IPS-NIHi7 (cell line): ENCODE measurements around the gene ANKRD40CL.

ENCODE experiments used
- DNase-seq: peaks from one replicate; pipeline ENCODE4 v3.0.0; 2012; ENCODE audit warnings: mixed read lengths; ENCODE audit errors: extremely low spot score

ANKRD40CL gene

DNA sequence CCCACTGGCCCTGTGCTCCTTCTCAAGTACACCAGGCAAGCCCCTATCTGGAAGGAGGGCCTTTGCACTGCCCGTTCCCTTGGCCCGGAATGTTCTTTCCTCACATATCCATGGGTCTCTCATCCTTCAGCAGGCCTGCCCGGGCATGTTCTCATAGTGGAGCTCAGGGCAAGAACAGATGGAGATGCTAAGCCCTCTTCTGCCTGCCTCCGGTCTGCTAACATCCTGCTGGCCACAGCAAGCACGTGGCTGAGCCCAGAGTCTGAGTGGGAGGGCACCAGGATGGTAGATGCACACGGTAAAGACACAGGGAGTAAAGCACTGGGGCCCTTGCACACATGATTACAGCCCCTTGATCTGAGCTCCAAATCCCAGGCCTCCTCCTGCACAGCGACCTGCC, 19.8 kb upstream of the ANKRD40CL start:
- DNase-seq = no peak

DNA sequence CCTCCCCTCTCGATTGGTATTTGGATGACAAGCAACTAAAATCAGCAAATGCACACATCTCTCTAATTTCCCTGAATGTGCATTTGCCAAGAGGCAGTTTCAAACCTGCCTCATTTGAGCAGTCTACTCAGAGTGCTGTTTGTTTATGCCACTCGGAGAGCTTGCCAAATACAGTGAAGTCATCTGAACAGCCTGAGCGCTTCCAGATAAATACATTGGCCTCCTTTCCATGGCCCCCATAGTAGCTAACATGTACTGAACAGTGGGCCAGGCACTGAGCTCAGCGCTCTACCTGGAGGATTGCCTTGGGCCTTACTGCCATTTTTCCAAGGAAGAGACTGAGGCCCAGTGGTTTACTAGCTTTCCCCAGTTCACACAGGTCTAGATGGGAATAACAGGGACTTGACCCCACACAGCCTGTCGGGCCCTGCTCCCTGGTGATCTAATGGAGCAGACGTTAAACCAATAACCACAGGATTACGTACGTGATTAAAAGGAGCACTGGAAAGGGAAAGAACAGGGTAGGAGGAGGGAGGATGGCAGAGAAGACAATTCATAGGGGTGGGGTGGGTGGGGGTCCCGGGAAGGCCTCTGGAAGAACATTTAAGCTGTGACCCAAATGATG, 18.7 kb upstream of the ANKRD40CL start:
- DNase-seq = peak; percentile 4

DNA sequence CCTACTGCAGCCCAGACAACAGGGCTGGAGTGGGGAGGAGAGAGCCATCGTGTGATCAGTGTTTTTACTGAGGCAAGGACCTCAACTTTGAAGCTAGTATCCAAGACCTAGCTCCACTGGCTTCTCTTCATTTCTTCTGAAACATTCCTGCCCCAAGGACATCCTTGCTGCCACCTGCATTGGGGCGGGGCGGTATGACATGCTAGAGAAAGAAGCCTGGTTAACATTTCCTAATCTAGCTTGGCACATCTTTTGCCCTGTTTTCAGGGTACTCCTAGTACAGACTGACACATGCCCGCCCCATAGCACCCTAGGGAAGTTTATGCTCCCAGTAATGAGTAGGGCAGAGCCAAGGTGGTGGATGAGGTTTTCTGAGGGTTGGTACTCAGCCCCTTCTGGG, 17.8 kb upstream of the ANKRD40CL start:
- no peak for DNase-seq

DNA sequence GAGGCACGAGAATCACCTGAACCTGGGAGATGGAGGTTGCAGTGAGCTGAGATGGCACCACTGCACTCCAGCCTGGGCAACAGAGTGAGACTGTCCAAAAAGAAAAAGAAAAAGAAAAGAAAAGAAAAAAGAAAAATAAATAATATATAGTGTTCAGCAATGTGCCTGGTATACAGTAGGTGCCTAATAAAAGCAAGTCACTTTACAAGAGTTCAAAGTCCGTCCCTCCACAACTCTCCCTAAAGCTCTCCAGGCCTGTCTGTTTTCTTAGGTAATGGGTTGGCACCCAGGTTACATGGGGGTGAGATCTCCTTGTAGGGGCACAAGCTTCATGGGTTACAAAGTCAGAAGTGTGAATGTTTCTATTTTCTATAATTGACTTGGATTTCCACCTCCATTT, 16.6 kb upstream of the ANKRD40CL start:
- no peak for DNase-seq

DNA sequence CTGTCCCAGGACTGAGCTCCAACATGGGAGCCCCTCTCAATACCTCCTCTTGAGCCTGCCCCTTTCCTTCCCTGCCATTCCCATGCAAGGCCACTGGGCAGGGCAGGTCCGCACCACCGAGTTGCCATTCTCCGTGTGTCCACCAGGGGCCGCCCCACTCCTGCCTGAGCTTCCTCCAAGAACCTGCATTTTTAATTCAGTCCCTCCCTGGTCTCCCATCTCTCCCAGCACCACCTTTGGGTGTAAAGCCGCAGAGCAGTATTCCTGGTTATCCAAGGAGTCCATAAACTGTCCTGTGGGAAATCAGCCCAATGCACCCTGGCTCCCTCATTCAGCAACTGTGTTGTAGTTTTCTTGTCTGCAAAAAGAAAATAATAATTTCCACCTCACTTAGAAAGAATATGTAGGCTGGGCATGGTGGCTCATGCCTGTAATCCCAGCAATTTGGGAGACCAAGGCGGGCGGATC, 15.9 kb upstream of the ANKRD40CL start:
- peak; percentile 98 for DNase-seq

DNA sequence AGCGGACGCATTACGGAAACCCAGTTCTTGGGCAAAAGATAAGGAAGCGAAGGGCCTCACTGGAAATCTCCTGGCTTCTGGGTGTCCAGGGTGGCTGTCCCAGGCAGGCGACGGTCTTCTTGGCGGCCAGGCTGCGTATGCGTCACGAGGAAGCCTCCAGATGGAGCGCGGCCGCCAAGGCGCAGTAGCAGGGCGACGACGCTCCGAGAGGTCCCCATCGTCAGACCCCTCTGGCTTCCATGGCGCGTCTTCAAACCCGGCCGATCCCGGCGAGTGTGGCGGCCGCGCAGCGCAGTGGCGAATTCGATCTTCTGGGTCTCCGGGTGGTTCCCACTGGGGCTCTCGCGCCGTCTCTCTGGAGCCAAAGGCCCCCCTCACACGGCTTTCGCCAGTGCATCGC, 13.8 kb upstream of the ANKRD40CL start:
- no peak for DNase-seq

DNA sequence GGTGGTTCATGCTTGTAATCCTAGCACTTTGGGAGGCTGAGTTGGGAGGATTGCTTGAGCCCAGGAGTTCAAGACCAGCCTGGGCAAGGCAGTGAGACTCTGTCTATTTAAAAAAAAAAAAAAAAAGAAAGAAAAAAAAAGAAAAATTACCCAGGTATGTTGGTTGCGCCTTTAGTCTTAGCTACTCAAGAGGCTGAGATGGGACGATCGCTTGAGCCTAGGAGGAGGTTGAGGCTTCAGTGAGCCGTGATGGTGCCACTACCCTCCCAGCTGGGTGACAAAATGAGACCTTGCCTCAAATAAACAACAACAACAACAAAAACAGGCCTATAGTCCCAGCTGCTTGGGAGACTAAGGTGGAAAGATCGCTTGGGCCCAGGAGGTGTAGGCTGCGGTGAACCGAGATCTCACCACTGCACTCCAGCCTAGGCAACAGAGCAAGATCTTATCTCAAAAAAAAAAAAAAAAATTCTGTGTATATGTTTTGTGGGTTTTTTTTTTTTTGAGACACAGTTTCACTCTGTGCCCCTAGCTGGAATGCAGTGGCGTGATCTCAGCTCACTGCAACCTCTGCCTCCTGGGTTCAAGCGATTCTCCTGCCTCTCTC, 12.5 kb upstream of the ANKRD40CL start:
- DNase-seq = no peak

DNA sequence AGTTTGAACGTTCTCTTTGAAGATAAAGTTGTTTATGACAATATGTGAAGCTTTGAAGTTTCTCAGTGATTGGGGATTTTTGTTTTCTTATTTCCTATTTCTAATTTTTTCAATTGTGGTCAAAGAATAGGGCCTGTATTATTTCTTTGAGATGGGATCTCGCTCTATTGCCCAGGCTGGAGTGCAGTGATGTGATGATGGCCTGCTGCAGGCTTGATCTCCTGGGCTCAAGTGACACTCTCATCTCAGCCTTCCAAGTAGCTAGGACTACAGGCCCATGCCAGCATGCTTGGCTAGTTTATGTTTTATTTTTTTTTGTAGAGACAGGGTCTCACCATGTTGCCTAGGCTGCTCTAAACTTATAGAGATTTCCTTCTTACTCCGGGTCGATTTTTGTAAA, 11.7 kb upstream of the ANKRD40CL start:
- no peak for DNase-seq

DNA sequence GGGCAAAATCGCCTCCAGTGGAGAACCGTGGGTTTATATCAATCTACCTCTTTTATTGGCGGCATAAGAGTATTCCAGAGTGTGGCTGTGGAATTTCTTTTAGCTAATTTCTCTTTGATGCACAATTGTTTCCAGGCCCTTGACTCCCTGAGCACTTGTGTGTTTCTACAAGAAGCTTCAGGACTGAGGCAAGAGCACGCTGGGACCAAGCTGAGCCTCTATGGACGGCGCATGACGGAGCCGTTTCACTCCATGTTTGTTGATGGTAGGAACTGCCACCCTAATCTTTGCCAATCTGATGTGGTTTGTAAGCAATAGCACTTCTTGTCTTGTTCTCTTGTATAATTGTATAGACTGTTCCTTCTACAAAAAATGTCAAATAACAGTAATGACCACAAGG, 11.2 kb upstream of the ANKRD40CL start:
- DNase-seq = no peak

DNA sequence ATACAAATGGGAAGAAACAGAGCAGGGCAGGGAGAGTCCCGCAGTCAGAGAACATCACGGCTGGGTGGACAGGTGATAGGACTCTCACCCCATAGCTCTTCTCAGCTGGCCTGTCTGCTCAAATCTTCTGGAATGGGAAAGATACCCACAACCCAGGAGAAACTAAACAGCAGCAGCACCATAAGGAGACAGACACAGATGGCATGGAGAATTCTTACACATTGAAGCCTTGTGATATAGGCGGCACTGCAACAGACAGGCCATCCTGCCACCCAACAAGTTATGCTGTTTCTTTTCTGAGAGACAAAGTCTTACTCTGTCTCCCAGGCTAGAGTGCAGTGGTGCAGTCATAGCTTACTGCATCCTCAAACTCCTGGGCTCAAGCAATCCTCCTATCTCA, 8.6 kb upstream of the ANKRD40CL start:
- no peak for DNase-seq

DNA sequence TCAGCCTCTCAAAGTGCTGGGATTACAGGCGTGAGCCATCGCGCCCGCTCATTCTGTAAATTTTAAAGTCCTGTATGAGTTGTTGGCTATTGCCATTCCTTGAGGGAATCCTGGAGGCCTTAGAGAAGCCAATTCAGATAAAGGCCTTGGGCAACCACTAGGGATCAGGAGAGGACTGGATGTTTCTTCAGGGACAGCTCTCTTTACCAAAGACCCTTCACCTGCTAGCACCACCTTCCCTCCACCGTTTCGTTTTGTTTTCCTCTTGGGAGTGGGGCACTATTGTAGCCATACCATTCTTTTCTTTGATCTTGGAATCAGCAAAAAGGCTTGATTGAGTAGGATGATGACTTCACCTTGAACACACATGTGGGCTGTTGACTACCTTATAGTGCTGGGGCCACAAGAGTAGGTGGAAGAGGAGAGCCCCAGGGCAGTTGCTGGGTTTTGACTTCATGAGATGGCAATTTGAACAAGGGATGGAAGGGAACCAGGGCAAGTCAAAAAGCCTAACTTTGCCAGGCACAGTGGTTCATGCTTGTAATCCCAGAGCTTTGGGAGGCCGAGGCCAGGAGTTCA, 7.0 kb upstream of the ANKRD40CL start:
- peak; percentile 46 for DNase-seq

DNA sequence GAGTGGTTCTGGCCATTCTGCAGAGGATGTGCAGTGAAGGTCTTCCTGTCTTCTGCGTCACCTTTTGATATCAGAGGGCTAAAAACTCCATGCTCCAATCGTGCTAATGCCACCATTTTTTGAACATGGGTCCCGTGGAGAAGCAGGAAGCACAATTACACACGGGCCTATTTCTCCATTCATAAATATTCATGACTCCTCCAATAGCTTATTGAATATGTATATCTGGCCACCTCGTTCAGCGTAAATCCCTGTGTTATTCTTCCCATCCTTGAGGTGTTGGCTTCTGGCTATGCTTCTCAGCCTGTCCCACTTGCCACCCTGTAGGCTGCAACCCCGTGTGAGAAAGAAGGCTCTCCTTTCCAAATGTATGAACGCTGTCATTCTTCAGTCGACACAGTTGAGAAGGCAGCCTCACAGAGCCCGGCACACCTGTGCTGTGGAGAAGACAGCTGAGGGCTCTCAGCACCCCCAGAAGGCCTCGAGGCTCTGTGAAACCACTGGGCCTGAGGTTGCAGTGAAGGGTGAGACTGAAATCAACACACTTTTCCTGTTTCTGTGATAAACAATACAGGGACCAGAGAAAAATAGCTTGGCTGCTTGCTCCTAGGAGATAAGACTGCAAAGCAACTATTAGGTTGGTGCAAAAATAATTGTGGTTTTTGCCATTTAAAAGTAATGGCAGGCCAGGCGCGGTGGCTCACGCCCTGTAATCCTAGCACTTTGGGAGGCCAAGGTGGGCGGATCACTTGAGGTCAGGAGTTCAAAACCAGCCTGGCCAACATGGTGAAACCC, 4.9 kb upstream of the ANKRD40CL start:
- no peak for DNase-seq

DNA sequence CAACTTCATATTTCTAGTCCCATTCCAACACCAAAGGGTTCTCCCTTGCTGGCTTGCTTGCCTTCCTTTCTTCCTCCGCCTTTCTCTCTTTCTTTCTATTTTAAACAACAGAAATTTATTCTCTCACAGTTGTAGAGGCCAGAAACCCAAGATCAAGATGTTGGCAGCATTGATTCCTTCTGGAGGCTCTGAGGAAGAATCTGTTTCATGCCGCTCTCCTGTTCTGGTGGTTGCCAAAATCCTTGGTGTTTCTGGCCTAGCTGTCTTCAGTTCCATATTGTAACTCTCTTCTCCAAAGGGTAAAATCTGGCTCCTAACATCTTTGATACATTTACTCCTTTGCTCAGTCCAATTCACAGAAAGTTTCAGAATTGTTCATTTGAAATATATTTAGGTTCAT, 3.0 kb upstream of the ANKRD40CL start:
- DNase-seq = no peak

DNA sequence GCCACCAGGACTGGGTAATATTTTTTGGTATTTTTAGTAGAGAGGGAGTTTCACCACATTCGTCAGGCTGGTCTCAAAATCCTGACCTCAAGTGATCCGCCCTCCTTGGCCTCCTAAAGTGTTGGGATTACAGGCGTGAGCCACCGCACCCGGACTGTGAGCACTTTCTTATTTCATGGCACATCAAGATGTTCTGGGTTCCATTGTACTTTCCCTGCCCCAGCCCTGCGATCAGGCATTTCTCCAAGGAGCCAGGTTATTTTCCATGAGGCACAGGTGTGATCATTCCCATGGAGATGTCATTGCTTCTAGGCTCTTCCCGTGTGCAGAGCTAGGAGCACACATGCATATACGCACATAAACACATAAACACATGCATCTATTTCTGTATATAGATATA, 2.6 kb upstream of the ANKRD40CL start:
- DNase-seq = no peak

DNA sequence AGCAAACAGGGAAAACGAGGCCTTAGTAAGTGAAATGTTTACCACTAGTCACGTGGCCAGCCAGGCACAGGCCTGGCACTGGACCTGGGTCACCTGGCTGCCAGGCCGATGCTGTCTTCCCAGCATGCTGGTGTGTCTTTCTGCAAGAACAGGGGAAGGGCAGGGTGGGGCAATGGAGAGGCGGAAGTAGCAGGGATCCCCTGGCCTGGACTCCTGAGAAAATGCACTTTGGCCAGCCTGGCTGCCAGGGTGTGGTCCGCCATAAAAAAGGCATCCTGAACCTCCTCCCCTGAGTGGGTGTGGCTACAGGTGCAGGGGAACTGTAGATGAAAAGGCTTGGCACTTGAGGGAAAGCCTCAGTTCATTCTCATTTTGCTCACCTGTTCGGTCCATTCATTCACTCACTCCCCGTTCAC, 1.0 kb upstream of the ANKRD40CL start:
- DNase-seq = no peak

DNA sequence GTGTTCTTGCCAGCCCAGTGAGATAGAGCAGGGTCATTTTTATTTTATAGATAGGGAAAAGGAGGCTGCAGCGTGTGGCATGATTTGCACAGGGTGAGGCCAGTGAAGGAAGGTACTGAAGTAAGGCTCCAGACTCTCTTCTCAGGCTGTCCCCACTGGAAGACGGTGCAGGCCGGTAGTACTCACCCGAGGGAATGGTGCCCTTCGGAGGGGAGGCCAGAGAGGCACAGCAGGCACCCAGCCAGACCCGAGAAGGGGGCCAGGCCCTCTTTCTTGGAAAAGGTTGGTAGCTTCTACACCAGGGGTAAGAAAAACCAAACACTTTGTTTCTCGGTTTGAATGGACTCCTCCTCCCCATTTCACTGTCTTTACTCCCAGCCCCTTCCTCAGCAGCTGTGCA, 288 bp downstream of the ANKRD40CL start:
- no peak for DNase-seq

DNA sequence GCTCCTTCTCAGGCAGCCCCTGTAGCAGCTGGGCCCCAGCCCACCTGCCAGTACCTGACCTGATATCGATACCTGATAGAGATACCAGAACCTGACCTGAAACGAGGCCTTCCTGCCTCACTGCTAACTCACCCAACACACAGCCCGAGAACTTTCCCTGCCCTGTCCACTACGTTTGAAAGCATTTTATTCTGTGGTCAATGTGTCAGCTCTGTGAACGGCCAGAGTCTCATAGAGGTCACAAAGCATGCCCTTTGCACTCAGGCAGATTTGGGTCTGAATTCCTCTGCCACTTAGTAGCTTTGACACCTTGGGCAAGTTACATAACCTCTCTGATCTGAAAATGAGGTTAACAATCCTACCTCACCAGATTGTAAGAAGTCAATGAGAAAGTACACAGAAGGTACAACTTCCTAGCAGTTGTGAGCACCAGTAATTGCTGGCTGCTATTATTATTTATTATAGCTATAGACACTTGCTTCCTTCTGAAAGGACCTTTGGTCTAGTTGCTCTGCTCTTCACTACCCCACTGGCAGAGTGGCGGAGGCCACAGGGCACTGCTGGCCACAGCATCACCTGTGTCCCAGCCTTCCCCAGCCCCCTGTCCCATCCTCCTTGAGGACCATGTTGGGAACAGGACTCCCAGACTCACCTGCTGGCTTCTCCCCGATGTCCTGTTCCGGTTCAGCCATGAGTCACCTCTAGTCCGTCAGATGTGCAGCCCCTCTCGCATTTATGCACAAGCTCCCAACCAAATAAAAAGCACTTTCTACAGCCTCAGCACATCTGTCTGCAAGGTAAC, 895 bp downstream of the ANKRD40CL start:
- DNase-seq = no peak

DNA sequence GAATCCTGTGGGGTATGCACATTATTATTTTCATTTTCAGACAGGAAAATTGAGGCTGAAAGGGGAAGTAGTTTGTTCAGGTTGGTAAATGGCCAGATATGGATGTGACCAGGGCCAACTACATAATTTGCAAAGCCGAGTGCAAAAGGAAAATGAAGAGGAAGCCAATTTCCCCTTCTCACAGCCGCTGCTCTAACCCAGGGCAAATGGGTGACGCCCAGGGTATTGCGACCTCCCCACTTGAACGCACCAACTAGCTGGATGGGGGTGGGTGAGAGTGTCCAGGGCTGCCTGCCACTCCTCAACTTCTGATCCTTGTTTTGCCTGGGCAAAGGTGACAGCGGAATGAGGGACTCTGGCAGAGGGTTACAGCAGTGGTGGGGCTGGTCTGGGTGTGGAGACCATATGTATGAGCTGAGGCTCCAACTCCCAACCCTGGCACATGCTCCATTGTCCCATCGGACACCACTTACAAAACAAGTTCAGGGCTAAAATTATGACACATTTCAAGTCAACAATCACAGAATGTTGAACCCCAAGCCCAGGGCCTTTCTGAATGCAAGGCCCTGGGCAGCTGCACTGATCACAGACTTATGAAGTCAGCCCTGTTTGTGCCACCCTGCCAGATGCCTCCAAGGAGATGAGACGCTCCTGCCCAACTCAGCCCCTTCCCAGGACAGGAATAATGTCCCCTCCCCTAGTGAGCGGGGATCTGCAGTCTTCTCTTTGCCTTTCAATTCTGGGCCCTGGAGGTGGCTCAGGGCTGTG, 1.7 kb downstream of the ANKRD40CL start:
- DNase-seq = no peak

DNA sequence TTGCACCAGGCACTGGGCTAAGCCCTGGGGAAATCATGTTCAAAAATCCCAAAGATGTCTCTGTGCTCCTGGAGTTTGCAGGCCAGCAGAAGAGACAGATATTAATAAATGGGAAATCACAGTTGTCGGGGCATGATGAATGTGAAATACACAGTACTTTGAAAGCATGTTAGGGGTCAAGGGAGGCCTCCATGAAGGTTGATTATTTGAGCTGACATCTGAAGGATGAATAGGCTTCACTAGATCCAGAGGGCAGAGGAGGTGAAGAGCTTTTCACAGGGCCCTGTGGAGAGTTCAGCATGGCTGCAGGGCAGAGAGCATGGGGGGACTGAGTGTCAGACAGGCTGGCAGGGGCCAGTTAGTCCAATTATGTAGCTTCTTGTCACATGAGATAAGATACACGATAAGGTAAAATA, 2.6 kb downstream of the ANKRD40CL start:
- DNase-seq = no peak

DNA sequence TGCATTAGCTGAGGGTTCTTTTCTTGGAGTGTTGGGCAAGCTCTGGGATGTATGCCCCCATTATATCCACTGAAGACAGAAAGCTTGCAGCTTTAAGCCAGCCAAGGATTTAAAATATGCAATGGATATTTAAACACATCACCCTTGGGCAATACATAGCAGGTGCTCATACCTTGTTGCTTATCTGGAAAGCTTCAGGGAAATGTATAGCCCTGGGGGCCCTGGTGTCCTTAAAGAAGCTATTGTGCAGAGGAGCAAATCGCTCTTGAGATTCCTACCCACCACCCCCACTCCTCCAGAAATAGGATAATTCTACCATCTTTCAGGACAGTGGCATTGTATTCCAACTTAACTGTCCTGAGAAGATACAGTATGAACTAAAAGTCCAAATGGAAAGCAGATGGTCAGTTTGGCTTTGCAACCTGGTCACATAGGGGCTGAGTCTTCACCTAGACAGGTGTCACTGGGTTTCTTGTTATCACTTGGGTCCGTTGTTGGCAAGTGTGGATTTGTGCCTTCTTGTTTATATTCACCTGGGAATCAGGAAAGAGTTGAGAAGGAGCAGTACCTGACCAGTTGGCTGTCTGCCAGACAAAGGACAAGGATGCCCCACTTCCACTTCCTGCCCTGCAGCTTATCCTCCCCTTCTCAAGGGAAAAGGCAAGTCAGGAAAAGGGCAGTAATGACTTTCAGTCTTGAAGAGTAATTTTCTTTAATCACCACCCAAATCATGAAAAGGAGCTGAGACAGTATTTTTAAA, 3.4 kb downstream of the ANKRD40CL start:
- DNase-seq = no peak
